SK-N-SH treated with all-trans-retinoic acid at 6 μM for 48 hours (cell line): Measurements from ENCODE around the gene GPS2.

Experiments used
- ATAC-seq: fragments of 200-7000 bp; cut with Tn5 transposase; 3 replicates; pipeline ENCODE4 v1.9.1; 2020; ENCODE audit warnings: mild to moderate bottlenecking, moderate library complexity
- ARNTL ChIP-seq: fragments of 450-650 bp; formaldehyde crosslinking; IDR thresholded peaks from 2 replicates; pipeline ENCODE4 v1.5.0; 2020; ENCODE audit warnings: low read depth, mild to moderate bottlenecking, moderate library complexity, borderline replicate concordance
- BACH2 ChIP-seq: fragments of 250-450 bp; sonication (Bioruptor Pico); IDR thresholded peaks from 2 replicates; pipeline ENCODE4 v1.9.0; 2021; ENCODE audit warnings: mild to moderate bottlenecking, borderline replicate concordance
- CREB5 ChIP-seq: fragments of 250-450 bp; sonication (Bioruptor Pico); IDR thresholded peaks from 2 replicates; pipeline ENCODE4 v1.5.1; 2020; ENCODE audit warnings: low read depth, mild to moderate bottlenecking, moderate library complexity
- CSRNP3 ChIP-seq: fragments of 250-450 bp; sonication (Bioruptor Pico); IDR thresholded peaks from 2 replicates; pipeline ENCODE4 v1.5.1; 2021; ENCODE audit warnings: mild to moderate bottlenecking, moderate library complexity
- ESRRG ChIP-seq: fragments of 250-450 bp; sonication (Bioruptor Pico); IDR thresholded peaks from 2 replicates; pipeline ENCODE4 v1.6.1; 2021; ENCODE audit warnings: mild to moderate bottlenecking
- GLIS3 ChIP-seq: fragments of 250-450 bp; sonication (Bioruptor Pico); IDR thresholded peaks from 2 replicates; pipeline ENCODE4 v1.5.0; 2020; ENCODE audit warnings: mild to moderate bottlenecking, moderate library complexity
- ISL1 ChIP-seq: fragments of 250-450 bp; sonication (Bioruptor Pico); IDR thresholded peaks from 2 replicates; pipeline ENCODE4 v2.1.2; 2022; ENCODE audit warnings: mild to moderate bottlenecking, moderate library complexity
- OSR1 ChIP-seq: fragments of 250-450 bp; sonication (Bioruptor Pico); IDR thresholded peaks from 2 replicates; pipeline ENCODE4 v1.8.0; 2022; ENCODE audit warnings: moderate library complexity, mild to moderate bottlenecking, inconsistent platforms
- PPARA ChIP-seq: fragments of 250-450 bp; sonication (Bioruptor Pico); IDR thresholded peaks from 2 replicates; pipeline ENCODE4 v1.5.0; 2020; ENCODE audit warnings: mild to moderate bottlenecking, borderline replicate concordance
- SNAI2 ChIP-seq: fragments of 250-450 bp; sonication (Bioruptor Pico); IDR thresholded peaks from 2 replicates; pipeline ENCODE4 v1.5.0; 2020; ENCODE audit warnings: mild to moderate bottlenecking, moderate library complexity
- TCF4 ChIP-seq: fragments of 250-450 bp; sonication (Bioruptor Pico); IDR thresholded peaks from 2 replicates; pipeline ENCODE4 v1.8.0; 2021; ENCODE audit warnings: mild to moderate bottlenecking, moderate library complexity, borderline replicate concordance
- TOX ChIP-seq: fragments of 250-450 bp; sonication (Bioruptor Pico); IDR thresholded peaks from 2 replicates; pipeline ENCODE4 v1.8.0; 2021; ENCODE audit warnings: mild to moderate bottlenecking, moderate library complexity, borderline replicate concordance
- TSHZ2 ChIP-seq: fragments of 250-450 bp; sonication (Bioruptor Pico); IDR thresholded peaks from 2 replicates; pipeline ENCODE4 v1.5.0; 2020; ENCODE audit warnings: mild to moderate bottlenecking, moderate library complexity
- ZC3H10 ChIP-seq: fragments of 250-450 bp; sonication (Bioruptor Pico); IDR thresholded peaks from 2 replicates; pipeline ENCODE4 v1.5.1; 2021; ENCODE audit warnings: mild to moderate bottlenecking, moderate library complexity
- ZFP30 ChIP-seq: fragments of 450-650 bp; formaldehyde crosslinking; IDR thresholded peaks from 2 replicates; pipeline ENCODE4 v1.5.0; 2022; ENCODE audit warnings: mild to moderate bottlenecking, moderate library complexity
- ZNF565 ChIP-seq: fragments of 450-650 bp; formaldehyde crosslinking; conservative IDR thresholded peaks from 2 replicates; pipeline ENCODE4 v1.5.0; 2020; ENCODE audit warnings: low read depth, mild to moderate bottlenecking, moderate library complexity
- ZNF70 ChIP-seq: fragments of 450-650 bp; formaldehyde crosslinking; IDR thresholded peaks from 2 replicates; pipeline ENCODE4 v1.5.0; 2020; ENCODE audit warnings: mild to moderate bottlenecking, moderate library complexity
- ZNF8 ChIP-seq: fragments of 450-650 bp; formaldehyde crosslinking; IDR thresholded peaks from 2 replicates; pipeline ENCODE4 v1.5.0; 2020; ENCODE audit warnings: mild to moderate bottlenecking, moderate library complexity
- TF ChIP-seq, protein P1 (sequence below): fragments of 250-450 bp; sonication (Bioruptor Pico); IDR thresholded peaks from 2 replicates; pipeline ENCODE4 v1.8.0; 2021; ENCODE audit warnings: low read depth, mild to moderate bottlenecking, moderate library complexity, borderline replicate concordance

GPS2 gene

GRCh38 chr17:7290166-7290565 lies 25.0 kb downstream of the GPS2 start:
- no peak for ATAC-seq
- TF ChIP-seq, protein P1, sequence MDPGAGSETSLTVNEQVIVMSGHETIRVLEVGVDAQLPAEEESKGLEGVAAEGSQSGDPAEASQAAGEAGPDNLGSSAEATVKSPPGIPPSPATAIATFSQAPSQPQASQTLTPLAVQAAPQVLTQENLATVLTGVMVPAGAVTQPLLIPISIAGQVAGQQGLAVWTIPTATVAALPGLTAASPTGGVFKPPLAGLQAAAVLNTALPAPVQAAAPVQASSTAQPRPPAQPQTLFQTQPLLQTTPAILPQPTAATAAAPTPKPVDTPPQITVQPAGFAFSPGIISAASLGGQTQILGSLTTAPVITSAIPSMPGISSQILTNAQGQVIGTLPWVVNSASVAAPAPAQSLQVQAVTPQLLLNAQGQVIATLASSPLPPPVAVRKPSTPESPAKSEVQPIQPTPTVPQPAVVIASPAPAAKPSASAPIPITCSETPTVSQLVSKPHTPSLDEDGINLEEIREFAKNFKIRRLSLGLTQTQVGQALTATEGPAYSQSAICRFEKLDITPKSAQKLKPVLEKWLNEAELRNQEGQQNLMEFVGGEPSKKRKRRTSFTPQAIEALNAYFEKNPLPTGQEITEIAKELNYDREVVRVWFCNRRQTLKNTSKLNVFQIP (CRISPR knock-in tag), result no peak
- no peak for TF ChIP-seq CREB5 (CRISPR knock-in tag)
- no peak for TF ChIP-seq ZC3H10 (CRISPR knock-in tag)
- no peak for TF ChIP-seq TCF4
- no peak for TF ChIP-seq TOX (CRISPR knock-in tag)
- TF ChIP-seq ZNF70 (CRISPR knock-in tag), result no peak
- no peak for TF ChIP-seq ESRRG (CRISPR knock-in tag)
- no peak for TF ChIP-seq BACH2 (CRISPR knock-in tag)
- no peak for TF ChIP-seq GLIS3 (CRISPR knock-in tag)

GRCh38 chr17:7289256-7290032 lies 25.7 kb downstream of the GPS2 start:
- ATAC-seq, result no peak

GRCh38 chr17:7285679-7286078 lies 29.5 kb downstream of the GPS2 start:
- TF ChIP-seq ZNF8 (CRISPR knock-in tag), result no peak
- no peak for TF ChIP-seq ZFP30 (CRISPR knock-in tag)
- no peak for TF ChIP-seq TSHZ2 (CRISPR knock-in tag)
- no peak for TF ChIP-seq BACH2 (CRISPR knock-in tag)
- TF ChIP-seq ZC3H10 (CRISPR knock-in tag), result no peak
- TF ChIP-seq ZNF565 (CRISPR knock-in tag), result no peak
- TF ChIP-seq ISL1 (CRISPR knock-in tag), result no peak
- ATAC-seq, result no peak

More at GRCh38 chr17:7289256-7290032, 25.7 kb downstream of the GPS2 start:
- TF ChIP-seq ZNF8 (CRISPR knock-in tag), result no peak
- no peak for TF ChIP-seq OSR1 (CRISPR knock-in tag)
- no peak for TF ChIP-seq CSRNP3 (CRISPR knock-in tag)
- TF ChIP-seq TOX (CRISPR knock-in tag), result no peak

DNA sequence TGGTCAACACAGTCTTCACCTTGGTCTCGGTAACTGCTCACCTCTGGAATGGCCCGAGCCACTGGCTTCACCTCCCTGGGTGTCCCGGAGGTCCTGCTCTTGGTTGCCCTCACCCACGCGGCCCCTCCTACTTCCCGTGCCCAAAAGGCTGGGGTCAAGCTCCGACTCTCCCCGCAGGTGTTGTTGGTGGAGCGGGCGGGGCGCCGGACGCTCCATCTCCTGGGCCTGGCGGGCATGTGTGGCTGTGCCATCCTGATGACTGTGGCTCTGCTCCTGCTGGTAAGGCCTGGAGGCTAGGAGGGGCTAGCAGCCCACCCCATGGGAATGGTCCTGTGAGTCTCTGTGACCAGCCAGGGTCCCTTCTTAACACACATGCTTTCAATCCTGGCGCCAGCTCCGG lies 30.2 kb downstream of the GPS2 start:
- ATAC-seq, result no peak
- TF ChIP-seq TOX (CRISPR knock-in tag) (no peak), ZNF70 (CRISPR knock-in tag) (no peak), BACH2 (CRISPR knock-in tag) (no peak), ZFP30 (CRISPR knock-in tag) (no peak), CSRNP3 (CRISPR knock-in tag) (no peak), TSHZ2 (CRISPR knock-in tag) (no peak), CREB5 (CRISPR knock-in tag) (no peak), ARNTL (CRISPR knock-in tag) (no peak), SNAI2 (CRISPR knock-in tag) (no peak), PPARA (CRISPR knock-in tag) (no peak), TCF4 (no peak), ESRRG (CRISPR knock-in tag) (no peak)
